ENCODE measurements around the gene SLC23A2.

- no peak for TF ChIP-seq YY1 (IDR thresholded peaks at IDR 0.05; ENCODE audit: insufficient read depth, insufficient read length)
- TF ChIP-seq ZNF274 (IDR thresholded peaks at IDR 0.05; ENCODE audit: low read depth, low read length) = no peak
- no peak for TF ChIP-seq SUZ12 (IDR thresholded peaks at IDR 0.05; ENCODE audit: extremely low read depth, insufficient read depth, insufficient read length)
These were observed 15.7 kb downstream of the SLC23A2 start for GRCh38 chr20:4985658-4986057.

Data from NT2/D1 (cell line).